ENCODE measurements around the gene ZNF729.

DNA sequence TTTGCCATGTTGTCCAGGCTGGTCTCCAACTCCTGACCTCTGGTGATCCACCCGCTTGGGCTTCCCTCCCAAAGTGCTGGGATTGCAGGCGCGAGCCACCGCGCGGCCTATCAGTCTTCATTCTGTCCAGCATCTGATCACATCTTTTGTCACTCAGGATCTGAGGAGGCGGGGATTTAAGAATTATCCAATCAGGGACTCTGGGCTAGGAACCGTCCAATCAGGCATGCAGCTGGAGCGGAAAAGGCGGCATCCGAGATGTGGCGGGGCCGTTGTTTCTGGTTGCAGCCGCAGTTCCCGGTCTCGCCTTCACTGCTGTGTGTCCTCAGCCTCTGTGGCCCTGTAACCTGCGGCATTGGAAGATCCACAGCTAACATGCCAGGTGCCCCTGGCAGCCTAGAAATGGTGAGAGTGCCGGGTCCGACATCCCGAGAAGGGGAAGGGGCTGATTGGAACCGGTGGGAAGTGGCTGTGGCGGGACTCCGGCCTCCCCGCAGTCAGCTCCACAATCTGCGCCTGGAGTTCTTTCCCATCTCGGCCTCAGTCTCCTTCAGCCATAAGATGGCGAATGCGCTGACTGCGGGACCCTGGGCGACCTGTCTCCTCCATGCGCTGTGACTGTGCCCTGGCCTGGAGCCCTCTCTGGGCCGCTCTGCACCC lies at the start of gene ZNF729:
- TF ChIP-seq, protein P1, sequence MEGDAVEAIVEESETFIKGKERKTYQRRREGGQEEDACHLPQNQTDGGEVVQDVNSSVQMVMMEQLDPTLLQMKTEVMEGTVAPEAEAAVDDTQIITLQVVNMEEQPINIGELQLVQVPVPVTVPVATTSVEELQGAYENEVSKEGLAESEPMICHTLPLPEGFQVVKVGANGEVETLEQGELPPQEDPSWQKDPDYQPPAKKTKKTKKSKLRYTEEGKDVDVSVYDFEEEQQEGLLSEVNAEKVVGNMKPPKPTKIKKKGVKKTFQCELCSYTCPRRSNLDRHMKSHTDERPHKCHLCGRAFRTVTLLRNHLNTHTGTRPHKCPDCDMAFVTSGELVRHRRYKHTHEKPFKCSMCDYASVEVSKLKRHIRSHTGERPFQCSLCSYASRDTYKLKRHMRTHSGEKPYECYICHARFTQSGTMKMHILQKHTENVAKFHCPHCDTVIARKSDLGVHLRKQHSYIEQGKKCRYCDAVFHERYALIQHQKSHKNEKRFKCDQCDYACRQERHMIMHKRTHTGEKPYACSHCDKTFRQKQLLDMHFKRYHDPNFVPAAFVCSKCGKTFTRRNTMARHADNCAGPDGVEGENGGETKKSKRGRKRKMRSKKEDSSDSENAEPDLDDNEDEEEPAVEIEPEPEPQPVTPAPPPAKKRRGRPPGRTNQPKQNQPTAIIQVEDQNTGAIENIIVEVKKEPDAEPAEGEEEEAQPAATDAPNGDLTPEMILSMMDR (conservative IDR thresholded peaks at IDR 0.05 in 1 of 2, IDR thresholded peaks at IDR 0.05 in 1 of 2; ENCODE audit: low read depth in 1 of 2, low read length in 2 of 2) = no peak
- no peak for TF ChIP-seq EZH2 (IDR thresholded peaks at IDR 0.05; ENCODE audit: low read length, missing control alignments)
